ENCODE data around the gene DTX1.
A peak's percentile ranks its signal among the peaks of the same experiment; 100 is the strongest.

The DTX1 gene

DNA sequence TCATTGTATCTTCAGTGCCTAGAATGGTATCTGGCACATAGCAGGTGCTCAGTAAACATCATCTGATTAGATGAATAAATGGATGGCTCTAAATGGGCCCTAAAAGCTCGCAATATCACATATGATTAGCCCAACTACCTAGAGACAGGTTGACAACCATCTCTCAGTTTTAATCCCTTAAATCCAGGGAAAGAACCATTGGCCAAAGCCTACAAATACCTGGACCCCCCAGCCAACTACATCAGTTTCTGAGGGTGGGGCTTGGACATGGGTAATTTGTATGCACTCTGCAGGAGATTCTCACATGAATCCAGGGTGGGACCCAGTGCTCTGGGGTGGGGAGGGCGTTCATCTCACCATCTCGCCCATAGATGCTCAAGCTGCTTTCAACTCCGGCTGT, 4.8 kb upstream of the DTX1 start:
- in situ Hi-C loops (cut with HindIII; ENCODE audit: low sequenced_read_pairs): loop anchor here (25.0 kb wide), 1 partner anchor 111 kb away; no protein-coding TSS in a partner anchor
- H3K4me3 ChIP-seq (ENCODE audit: low read depth, low read length): no peak overlapping the region
- DNase-seq (ENCODE audit: low read depth): no peak
- TF ChIP-seq, protein P1, sequence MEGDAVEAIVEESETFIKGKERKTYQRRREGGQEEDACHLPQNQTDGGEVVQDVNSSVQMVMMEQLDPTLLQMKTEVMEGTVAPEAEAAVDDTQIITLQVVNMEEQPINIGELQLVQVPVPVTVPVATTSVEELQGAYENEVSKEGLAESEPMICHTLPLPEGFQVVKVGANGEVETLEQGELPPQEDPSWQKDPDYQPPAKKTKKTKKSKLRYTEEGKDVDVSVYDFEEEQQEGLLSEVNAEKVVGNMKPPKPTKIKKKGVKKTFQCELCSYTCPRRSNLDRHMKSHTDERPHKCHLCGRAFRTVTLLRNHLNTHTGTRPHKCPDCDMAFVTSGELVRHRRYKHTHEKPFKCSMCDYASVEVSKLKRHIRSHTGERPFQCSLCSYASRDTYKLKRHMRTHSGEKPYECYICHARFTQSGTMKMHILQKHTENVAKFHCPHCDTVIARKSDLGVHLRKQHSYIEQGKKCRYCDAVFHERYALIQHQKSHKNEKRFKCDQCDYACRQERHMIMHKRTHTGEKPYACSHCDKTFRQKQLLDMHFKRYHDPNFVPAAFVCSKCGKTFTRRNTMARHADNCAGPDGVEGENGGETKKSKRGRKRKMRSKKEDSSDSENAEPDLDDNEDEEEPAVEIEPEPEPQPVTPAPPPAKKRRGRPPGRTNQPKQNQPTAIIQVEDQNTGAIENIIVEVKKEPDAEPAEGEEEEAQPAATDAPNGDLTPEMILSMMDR (IDR thresholded peaks at IDR 0.05; ENCODE audit: low read depth, low read length, missing control alignments): no peak

GRCh38 chr12:113052326-113052725, 4.2 kb upstream of the DTX1 start:
- in situ Hi-C loops (cut with HindIII; ENCODE audit: low sequenced_read_pairs): loop anchor here (25.0 kb wide), 1 partner anchor 110 kb away; no protein-coding TSS in a partner anchor

GRCh38 chr12:113054948-113055486, 1.5 kb upstream of the DTX1 start:
- no peak overlapping the region for H3K4me3 ChIP-seq (ENCODE audit: low read depth, low read length)
- TF ChIP-seq, protein P1 (IDR thresholded peaks at IDR 0.05; ENCODE audit: low read depth, low read length, missing control alignments): no peak
- in situ Hi-C loops (cut with HindIII; ENCODE audit: low sequenced_read_pairs): loop anchor here (25.0 kb wide), 1 partner anchor 107 kb away; no protein-coding TSS in a partner anchor
- no peak for DNase-seq (ENCODE audit: low read depth)

More at GRCh38 chr12:113052326-113052725, 4.2 kb upstream of the DTX1 start:
- no peak overlapping the region for H3K4me3 ChIP-seq (ENCODE audit: low read depth, low read length)
- TF ChIP-seq, protein P1 (IDR thresholded peaks at IDR 0.05; ENCODE audit: low read depth, low read length, missing control alignments): no peak
- no peak for DNase-seq (ENCODE audit: low read depth)

DNA sequence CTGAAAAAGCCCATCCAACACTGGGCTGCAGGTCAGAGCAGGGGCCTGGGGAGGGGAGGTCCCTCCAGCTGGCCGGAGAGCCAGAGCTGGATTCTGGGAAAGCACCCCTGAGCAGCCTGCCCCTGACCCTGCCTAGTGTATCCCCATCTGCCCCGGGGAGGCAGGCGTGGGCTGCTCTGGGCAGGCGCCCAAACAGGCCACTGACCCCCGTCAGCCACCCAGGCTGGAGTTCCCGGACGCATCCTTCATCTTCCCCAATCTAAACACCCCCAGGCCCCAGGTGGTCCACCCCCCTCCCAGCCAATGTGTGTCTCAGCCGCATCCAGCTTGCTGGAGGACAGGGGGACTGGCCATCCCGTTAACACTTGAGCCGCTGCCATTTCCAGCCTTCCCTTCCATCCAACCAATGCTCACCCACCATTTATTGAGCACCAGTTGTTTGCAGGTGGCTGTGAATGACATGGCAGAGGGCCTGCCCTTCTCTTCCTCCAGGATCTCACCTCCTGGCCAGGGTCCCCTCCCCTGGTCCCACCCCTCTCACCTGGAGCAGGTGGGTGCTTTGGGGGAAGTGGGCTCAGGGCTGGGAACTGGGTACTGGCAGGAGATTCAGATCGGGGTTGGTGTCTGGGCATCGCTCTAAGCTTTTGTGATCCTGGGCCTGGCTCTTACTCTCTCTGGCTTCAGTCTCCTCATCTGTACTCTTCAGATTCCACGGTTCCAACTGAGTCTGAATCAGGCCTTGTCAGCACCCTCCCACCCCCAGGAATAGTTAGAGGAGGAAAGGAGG, 743 bp upstream of the DTX1 start:
- TF ChIP-seq, protein P1 (IDR thresholded peaks at IDR 0.05; ENCODE audit: low read depth, low read length, missing control alignments): no peak
- in situ Hi-C loops (cut with HindIII; ENCODE audit: low sequenced_read_pairs): loop anchor here (25.0 kb wide), 1 partner anchor 107 kb away; no protein-coding TSS in a partner anchor
- H3K4me3 ChIP-seq (ENCODE audit: low read depth, low read length): no peak overlapping the region
- no peak for DNase-seq (ENCODE audit: low read depth)

DNA sequence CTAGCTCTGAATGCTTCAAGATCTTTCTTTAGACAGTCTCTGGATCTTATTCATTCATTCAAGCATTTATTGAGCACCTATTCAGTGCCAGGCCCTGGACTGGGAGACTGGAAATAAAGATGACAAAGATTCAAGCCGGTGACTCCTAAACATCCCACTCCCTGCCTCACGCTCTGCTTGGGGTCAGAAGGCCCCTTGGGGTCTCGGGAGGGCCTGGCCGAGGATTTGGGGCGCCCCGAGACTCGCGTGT, 224 bp upstream of the DTX1 start:
- peak overlapping the region; percentile 35 for H3K4me3 ChIP-seq (ENCODE audit: low read depth, low read length)
- TF ChIP-seq, protein P1 (IDR thresholded peaks at IDR 0.05; ENCODE audit: low read depth, low read length, missing control alignments): no peak
- in situ Hi-C loops (cut with HindIII; ENCODE audit: low sequenced_read_pairs): loop anchor here (25.0 kb wide), 1 partner anchor 106 kb away; no protein-coding TSS in a partner anchor
- no peak for DNase-seq (ENCODE audit: low read depth)

DNA sequence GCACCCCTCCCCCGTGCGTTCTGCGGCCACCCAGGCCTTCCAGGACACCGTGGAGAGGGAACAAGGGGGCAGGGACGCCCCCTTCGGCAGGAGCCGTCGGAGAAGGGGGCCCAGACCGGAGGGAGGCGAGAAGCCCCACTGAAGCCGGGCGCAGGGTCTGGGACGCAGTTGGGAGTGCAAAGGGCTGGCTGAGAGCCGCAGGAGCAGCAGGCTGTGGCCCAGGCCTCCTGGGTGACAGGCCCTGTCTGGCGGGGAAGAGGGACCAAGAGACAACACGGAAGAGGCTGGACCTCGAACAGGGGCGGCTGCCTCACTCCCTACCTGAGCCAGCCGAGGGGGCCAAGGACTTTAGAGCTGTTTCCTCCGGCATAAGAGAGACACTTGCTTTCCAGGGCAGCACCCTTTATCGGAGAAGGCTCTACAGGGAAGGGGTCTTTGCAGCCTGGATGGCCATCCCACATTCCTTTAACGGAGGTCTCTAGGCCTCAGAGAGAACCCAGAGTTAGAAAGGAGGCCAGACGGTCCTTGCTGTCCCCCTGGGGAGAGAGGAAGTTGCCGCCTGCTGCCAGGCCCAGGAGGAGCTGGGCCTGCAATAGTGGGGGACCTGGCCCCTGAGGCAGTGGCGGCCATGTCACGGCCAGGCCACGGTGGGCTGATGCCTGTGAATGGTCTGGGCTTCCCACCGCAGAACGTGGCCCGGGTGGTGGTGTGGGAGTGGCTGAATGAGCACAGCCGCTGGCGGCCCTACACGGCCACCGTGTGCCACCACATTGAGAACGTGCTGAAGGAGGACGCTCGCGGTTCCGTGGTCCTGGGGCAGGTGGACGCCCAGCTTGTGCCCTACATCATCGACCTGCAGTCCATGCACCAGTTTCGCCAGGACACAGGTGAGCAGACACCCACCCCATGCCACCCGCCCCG, 1.3 kb downstream of the DTX1 start:
- no peak for DNase-seq (ENCODE audit: low read depth)
- in situ Hi-C loops (cut with HindIII; ENCODE audit: low sequenced_read_pairs): loop anchor here (25.0 kb wide), 1 partner anchor 104 kb away; no protein-coding TSS in a partner anchor
- no peak overlapping the region for H3K4me3 ChIP-seq (ENCODE audit: low read depth, low read length)
- TF ChIP-seq, protein P1 (IDR thresholded peaks at IDR 0.05; ENCODE audit: low read depth, low read length, missing control alignments): no peak

Data from astrocyte of the cerebellum (primary cell).